ENCODE results near the gene ZNF814. TPM values are rescaled to one million over a fixed set of nuclear protein-coding genes. Genes with fewer than 3 reads are reported as not detected.
"Not testable (repeated sequence)": the region's sequence is repeated elsewhere in the genome, so short reads cannot be mapped to it uniquely, and the experiment has no call there.

Gene ZNF814
- total and polyA plus RNA-seq, 4 donors: 7.2 to 29.4 (median 11.7) TPM

- TF ChIP-seq CTCF (IDR thresholded peaks at IDR 0.05; ENCODE audit: control extremely low read depth, extremely low read depth): no peak
- H3K4me1 ChIP-seq (ENCODE audit: control insufficient read depth in 5 of 5, insufficient read depth in 5 of 5, low read length in 5 of 5): peaks cover 0 to 16% (median 3%) of the 10 kb centered on the region in 5 donors
- ATAC-seq (ENCODE audit: insufficient read depth, low FRiP score) (peak; percentile 88), DNase-seq (peak; percentile 89 to 96 (median 96))
- 0% methylated on average over 50 of the region's 50 CpGs for WGBS, 2 donors
- H3K4me3 ChIP-seq: peak within 1 kb of the TSS; percentile 82
- H3K9ac ChIP-seq (ENCODE audit: insufficient read depth in 1 of 2, low read length in 2 of 2): peak within 1 kb of the TSS; percentile 52 to 86
- peak within 1 kb of the TSS; percentile 79 to 86 for H3K27ac ChIP-seq (ENCODE audit: low read depth in 1 of 2, low read length in 1 of 2)
- H3K36me3 ChIP-seq (ENCODE audit: control insufficient read depth in 4 of 4, insufficient read depth in 4 of 4, low read length in 4 of 4): peaks cover 2 to 11% (median 6%) of the 10 kb centered on the region in 4 donors
- no peaks in the 10 kb centered on the region for H3K27me3 ChIP-seq (ENCODE audit: control insufficient read depth in 3 of 3, insufficient read depth in 3 of 3, low read length in 2 of 3)
- H3K9me3 ChIP-seq (ENCODE audit: control insufficient read depth in 4 of 4, insufficient read depth in 3 of 4, low read length in 3 of 4): peaks cover 0 to 2% (median 0%) of the 10 kb centered on the region in 4 donors
Measured at GRCh38 chr19:57814505-57815246, 74.2 kb downstream of the ZNF814 start, which contains the start of gene ZNF552. Gene ZNF552, minus strand, starts transcription at chr19:57814913. Its CDS starts 170 bp downstream, at chr19:57814743.

GRCh38 chr19:57813919-57814504, 74.8 kb downstream of the ZNF814 start:
- Histone ChIP-seq H3K4me3 (peak overlapping the region; percentile 82), H3K27me3 (ENCODE audit: control insufficient read depth in 3 of 3, insufficient read depth in 3 of 3, low read length in 2 of 3) (no peaks in the 10 kb centered on the region), H3K9me3 (ENCODE audit: control insufficient read depth in 4 of 4, insufficient read depth in 3 of 4, low read length in 3 of 4) (peaks cover 0 to 3% (median 0%) of the 10 kb centered on the region in 4 donors), H3K36me3 (ENCODE audit: control insufficient read depth in 4 of 4, insufficient read depth in 4 of 4, low read length in 4 of 4) (peaks cover 4 to 9% (median 7%) of the 10 kb centered on the region in 4 donors), H3K9ac (ENCODE audit: insufficient read depth in 1 of 2, low read length in 2 of 2) (peak overlapping the region; percentile 52 to 86), H3K4me1 (ENCODE audit: control insufficient read depth in 5 of 5, insufficient read depth in 5 of 5, low read length in 5 of 5) (peaks cover 0 to 16% (median 3%) of the 10 kb centered on the region in 5 donors), H3K27ac (ENCODE audit: low read depth in 1 of 2, low read length in 1 of 2) (peak overlapping the region; percentile 79 to 86)
- ATAC-seq (ENCODE audit: insufficient read depth, low FRiP score) (no peak), DNase-seq (no peak)
- TF ChIP-seq CTCF (IDR thresholded peaks at IDR 0.05; ENCODE audit: control extremely low read depth, extremely low read depth): no peak
- WGBS, 2 donors: 24 to 25% methylated on average over 11 to 13 of the region's 13 CpGs

- not testable (repeated sequence) for H3K27ac ChIP-seq (ENCODE audit: low read depth in 1 of 2, low read length in 1 of 2); H3K27me3 ChIP-seq (ENCODE audit: control insufficient read depth in 3 of 3, insufficient read depth in 3 of 3, low read length in 2 of 3); ATAC-seq (ENCODE audit: insufficient read depth, low FRiP score); H3K4me3 ChIP-seq; H3K9me3 ChIP-seq (ENCODE audit: control insufficient read depth in 4 of 4, insufficient read depth in 3 of 4, low read length in 3 of 4); H3K9ac ChIP-seq (ENCODE audit: insufficient read depth in 1 of 2, low read length in 2 of 2)
- peak in 1 of 3 donors; percentile 52 for DNase-seq
- Histone ChIP-seq H3K4me1 (ENCODE audit: control insufficient read depth in 5 of 5, insufficient read depth in 5 of 5, low read length in 5 of 5) (peaks cover 0 to 16% (median 3%) of the 10 kb centered on the region in 5 donors), H3K36me3 (ENCODE audit: control insufficient read depth in 4 of 4, insufficient read depth in 4 of 4, low read length in 4 of 4) (peaks cover 5 to 14% (median 9%) of the 10 kb centered on the region in 4 donors)
- WGBS, 2 donors: 77 to 80% methylated on average over 11 to 13 of the region's 13 CpGs
Measured at GRCh38 chr19:57812975-57813820, 75.6 kb downstream of the ZNF814 start.
